Measurements from ENCODE around the gene TRIM17. TPM values are rescaled to one million over a fixed set of nuclear protein-coding genes. Genes with fewer than 3 reads are reported as not detected.
A peak's percentile ranks its signal among the peaks of the same experiment; 100 is the strongest.

Gene TRIM17
- polyA plus RNA-seq, 1 donor from 2014 or later: 0.14 TPM

- Histone ChIP-seq H3K9ac (ENCODE audit: low read length) (peak overlapping the region; percentile 85), H3K27me3 (ENCODE audit: insufficient read depth, low read depth, low read length) (no peaks in the 10 kb centered on the region), H3F3A (ENCODE audit: insufficient read depth, low read length, poor library complexity, severe bottlenecking) (no peaks in the 10 kb centered on the region), H3K9me3 (ENCODE audit: low read length) (no peaks in the 10 kb centered on the region), H3K79me2 (replicated peaks; ENCODE audit: insufficient read depth, low read length) (peaks cover 48% of the 10 kb centered on the region), H3K4me3 (ENCODE audit: low read length) (peak overlapping the region; percentile 78), H3K27ac (ENCODE audit: low read length) (peak overlapping the region; percentile 92), H3K4me2 (ENCODE audit: low read length) (peak overlapping the region; percentile 97), H3K36me3 (ENCODE audit: insufficient read depth, low read length) (no peaks in the 10 kb centered on the region), H3K9me2 (ENCODE audit: insufficient read depth, low read length) (no peaks in the 10 kb centered on the region), H2AFZ (ENCODE audit: low read depth, low read length) (no peak overlapping the region), H4K20me1 (ENCODE audit: insufficient read depth) (no peaks in the 10 kb centered on the region)
- TF ChIP-seq MXI1 (conservative IDR thresholded peaks at IDR 0.05; ENCODE audit: poor library complexity, severe bottlenecking): peak; percentile 93
- TF ChIP-seq POLR2AphosphoS5 (IDR thresholded peaks at IDR 0.05): peak; percentile 91
- no peak for TF ChIP-seq SMC3 (conservative IDR thresholded peaks at IDR 0.05; ENCODE audit: poor library complexity)
- TF ChIP-seq, protein P1, sequence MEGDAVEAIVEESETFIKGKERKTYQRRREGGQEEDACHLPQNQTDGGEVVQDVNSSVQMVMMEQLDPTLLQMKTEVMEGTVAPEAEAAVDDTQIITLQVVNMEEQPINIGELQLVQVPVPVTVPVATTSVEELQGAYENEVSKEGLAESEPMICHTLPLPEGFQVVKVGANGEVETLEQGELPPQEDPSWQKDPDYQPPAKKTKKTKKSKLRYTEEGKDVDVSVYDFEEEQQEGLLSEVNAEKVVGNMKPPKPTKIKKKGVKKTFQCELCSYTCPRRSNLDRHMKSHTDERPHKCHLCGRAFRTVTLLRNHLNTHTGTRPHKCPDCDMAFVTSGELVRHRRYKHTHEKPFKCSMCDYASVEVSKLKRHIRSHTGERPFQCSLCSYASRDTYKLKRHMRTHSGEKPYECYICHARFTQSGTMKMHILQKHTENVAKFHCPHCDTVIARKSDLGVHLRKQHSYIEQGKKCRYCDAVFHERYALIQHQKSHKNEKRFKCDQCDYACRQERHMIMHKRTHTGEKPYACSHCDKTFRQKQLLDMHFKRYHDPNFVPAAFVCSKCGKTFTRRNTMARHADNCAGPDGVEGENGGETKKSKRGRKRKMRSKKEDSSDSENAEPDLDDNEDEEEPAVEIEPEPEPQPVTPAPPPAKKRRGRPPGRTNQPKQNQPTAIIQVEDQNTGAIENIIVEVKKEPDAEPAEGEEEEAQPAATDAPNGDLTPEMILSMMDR (IDR thresholded peaks at IDR 0.05; ENCODE audit: poor library complexity, severe bottlenecking): peak; percentile 69
- TF ChIP-seq EZH2 (IDR thresholded peaks at IDR 0.05; ENCODE audit: borderline replicate concordance, insufficient read depth, low read length, poor library complexity, severe bottlenecking): no peak
- peak; percentile 59 for TF ChIP-seq EP300 (conservative IDR thresholded peaks at IDR 0.05; ENCODE audit: poor library complexity, severe bottlenecking)
- peak; percentile 64 for TF ChIP-seq REST (IDR thresholded peaks at IDR 0.05; ENCODE audit: borderline replicate concordance)
- peak; percentile 38 for TF ChIP-seq TAF1 (IDR thresholded peaks at IDR 0.05; ENCODE audit: low read depth)
- no peak for TF ChIP-seq RAD21 (conservative IDR thresholded peaks at IDR 0.05)
Measured at GRCh38 chr1:228457396-228458176, 40.9 kb upstream of the TRIM17 start.

GRCh38 chr1:228457017-228457395, 40.3 kb upstream of the TRIM17 start:
- no peaks in the 10 kb centered on the region for H3K9me2 ChIP-seq (ENCODE audit: insufficient read depth, low read length)
- no peaks in the 10 kb centered on the region for H4K20me1 ChIP-seq (ENCODE audit: insufficient read depth)
- H3K27ac ChIP-seq (ENCODE audit: low read length): peak overlapping the region; percentile 92
- no peaks in the 10 kb centered on the region for H3K36me3 ChIP-seq (ENCODE audit: insufficient read depth, low read length)
- H3K4me3 ChIP-seq (ENCODE audit: low read length): peak overlapping the region; percentile 78
- H3K9ac ChIP-seq (ENCODE audit: low read length): peak overlapping the region; percentile 85
- H3K27me3 ChIP-seq (ENCODE audit: insufficient read depth, low read depth, low read length): no peaks in the 10 kb centered on the region
- H3K9me3 ChIP-seq (ENCODE audit: low read length): no peaks in the 10 kb centered on the region
- H3F3A ChIP-seq (ENCODE audit: insufficient read depth, low read length, poor library complexity, severe bottlenecking): no peaks in the 10 kb centered on the region
- peaks cover 43% of the 10 kb centered on the region for H3K79me2 ChIP-seq (replicated peaks; ENCODE audit: insufficient read depth, low read length)
- peak overlapping the region; percentile 97 for H3K4me2 ChIP-seq (ENCODE audit: low read length)
- no peak for TF ChIP-seq RAD21 (conservative IDR thresholded peaks at IDR 0.05)
- no peak for TF ChIP-seq REST (IDR thresholded peaks at IDR 0.05; ENCODE audit: borderline replicate concordance)
- no peak for TF ChIP-seq POLR2AphosphoS5 (IDR thresholded peaks at IDR 0.05)
- H2AFZ ChIP-seq (ENCODE audit: low read depth, low read length): no peak overlapping the region
